ENCODE measurements around the gene SHMT2. TPM values are rescaled to one million over a fixed set of nuclear protein-coding genes. Genes with fewer than 3 reads are reported as not detected.

SHMT2 gene
- total and polyA plus RNA-seq, 7 donors = 24.6 to 100 (median 30.0) TPM

- no peak for TF ChIP-seq POLR2AphosphoS5 (IDR thresholded peaks at IDR 0.05)
- no peak for TF ChIP-seq CTCF (IDR thresholded peaks at IDR 0.05)
- no peak for TF ChIP-seq EP300 (IDR thresholded peaks at IDR 0.05)
- no peak for TF ChIP-seq POLR2A (IDR thresholded peaks at IDR 0.05)
- Histone ChIP-seq H3K9me3 (no peaks in the 10 kb centered on the region), H3K27me3 (no peaks in the 10 kb centered on the region), H3K4me1 (no peaks in the 10 kb centered on the region), H3K4me3 (no peak overlapping the region), H3K27ac (no peak overlapping the region), H3K36me3 (peaks cover 79 to 98% (median 86%) of the 10 kb centered on the region in 4 donors)
- WGBS, 2 donors = 86 to 90% methylated on average over 11 of the region's 11 CpGs
- intact Hi-C loops (cut with DNase I) = no loop called here
- DNase-seq = no peak
Measured at GRCh38 chr12:57203791-57204190, 25.7 kb upstream of the SHMT2 start.

- Histone ChIP-seq H3K4me3 (no peak overlapping the region), H3K27me3 (no peaks in the 10 kb centered on the region), H3K27ac (no peak overlapping the region), H3K36me3 (peaks cover 73 to 98% (median 83%) of the 10 kb centered on the region in 4 donors), H3K4me1 (no peaks in the 10 kb centered on the region), H3K9me3 (no peaks in the 10 kb centered on the region)
- 92 to 93% methylated on average over 19 of the region's 19 CpGs for WGBS, 2 donors
- TF ChIP-seq POLR2A (IDR thresholded peaks at IDR 0.05) (no peak), POLR2AphosphoS5 (IDR thresholded peaks at IDR 0.05) (no peak), EP300 (IDR thresholded peaks at IDR 0.05) (no peak), CTCF (IDR thresholded peaks at IDR 0.05) (no peak)
- intact Hi-C loops (cut with DNase I) = no loop called here
- DNase-seq = no peak
Measured at GRCh38 chr12:57204454-57204853, 25.1 kb upstream of the SHMT2 start.

- H3K36me3 ChIP-seq = peaks cover 65 to 98% (median 82%) of the 10 kb centered on the region in 4 donors
- H3K4me1 ChIP-seq = no peaks in the 10 kb centered on the region
- no peak for DNase-seq
- H3K9me3 ChIP-seq = no peaks in the 10 kb centered on the region
- WGBS, 2 donors = 96 to 97% methylated on average over 26 of the region's 26 CpGs
- no peak for TF ChIP-seq POLR2AphosphoS5 (IDR thresholded peaks at IDR 0.05)
- no peak for TF ChIP-seq POLR2A (IDR thresholded peaks at IDR 0.05)
- TF ChIP-seq CTCF (IDR thresholded peaks at IDR 0.05) = no peak
- no peak for TF ChIP-seq EP300 (IDR thresholded peaks at IDR 0.05)
- H3K4me3 ChIP-seq = no peak overlapping the region
- no peak overlapping the region for H3K27ac ChIP-seq
- intact Hi-C loops (cut with DNase I) = no loop called here
- no peaks in the 10 kb centered on the region for H3K27me3 ChIP-seq
Measured at GRCh38 chr12:57205186-57205585, 24.3 kb upstream of the SHMT2 start.

GRCh38 chr12:57205931-57206330 lies 23.6 kb upstream of the SHMT2 start:
- intact Hi-C loops (cut with DNase I) = no loop called here
- H3K36me3 ChIP-seq = peaks cover 59 to 98% (median 82%) of the 10 kb centered on the region in 4 donors
- H3K4me3 ChIP-seq = no peak overlapping the region
- no peak overlapping the region for H3K27ac ChIP-seq
- H3K9me3 ChIP-seq = no peaks in the 10 kb centered on the region
- 85 to 92% methylated on average over 7 of the region's 7 CpGs for WGBS, 2 donors
- TF ChIP-seq EP300 (IDR thresholded peaks at IDR 0.05) = no peak
- no peaks in the 10 kb centered on the region for H3K27me3 ChIP-seq
- H3K4me1 ChIP-seq = no peaks in the 10 kb centered on the region
- DNase-seq = no peak

- H3K9me3 ChIP-seq = no peaks in the 10 kb centered on the region
- no peak for DNase-seq
- no peak for TF ChIP-seq EP300 (IDR thresholded peaks at IDR 0.05)
- no peak for TF ChIP-seq POLR2AphosphoS5 (IDR thresholded peaks at IDR 0.05)
- TF ChIP-seq POLR2A (IDR thresholded peaks at IDR 0.05) = no peak
- no peak for TF ChIP-seq CTCF (IDR thresholded peaks at IDR 0.05)
- H3K4me1 ChIP-seq = no peaks in the 10 kb centered on the region
- no peak overlapping the region for H3K4me3 ChIP-seq
- intact Hi-C loops (cut with DNase I) = no loop called here
- WGBS, 2 donors = 91 to 92% methylated on average over 29 of the region's 29 CpGs
- H3K27me3 ChIP-seq = no peaks in the 10 kb centered on the region
- H3K36me3 ChIP-seq = peaks cover 39 to 97% (median 69%) of the 10 kb centered on the region in 4 donors
- H3K27ac ChIP-seq = no peak overlapping the region
Measured at GRCh38 chr12:57207731-57208630, 21.5 kb upstream of the SHMT2 start.
